ENCODE measurements around the gene CLNK.

Gene CLNK

GRCh38 chr4:10722957-10723356 is 38.4 kb upstream of the CLNK start:
- Histone ChIP-seq H3K36me3 (ENCODE audit: control insufficient read depth, insufficient read depth, low read length) (no peaks in the 10 kb centered on the region), H3K4me1 (ENCODE audit: control insufficient read depth, insufficient read depth, low read length) (no peaks in the 10 kb centered on the region), H3K9me3 (ENCODE audit: control insufficient read depth, insufficient read depth, low read depth, low read length) (no peaks in the 10 kb centered on the region), H3K9ac (ENCODE audit: low read length) (no peak overlapping the region), H3K27ac (ENCODE audit: low read depth, low read length) (no peak overlapping the region), H3K4me3 (ENCODE audit: low read depth, low read length) (no peak overlapping the region), H3K27me3 (ENCODE audit: control insufficient read depth, insufficient read depth, low read length) (no peaks in the 10 kb centered on the region)

- H3K4me1 ChIP-seq (ENCODE audit: control insufficient read depth, insufficient read depth, low read length), result no peaks in the 10 kb centered on the region
- H3K4me3 ChIP-seq (ENCODE audit: low read depth, low read length), result no peak overlapping the region
- no peaks in the 10 kb centered on the region for H3K36me3 ChIP-seq (ENCODE audit: control insufficient read depth, insufficient read depth, low read length)
- no peak overlapping the region for H3K27ac ChIP-seq (ENCODE audit: low read depth, low read length)
- no peaks in the 10 kb centered on the region for H3K9me3 ChIP-seq (ENCODE audit: control insufficient read depth, insufficient read depth, low read depth, low read length)
- H3K27me3 ChIP-seq (ENCODE audit: control insufficient read depth, insufficient read depth, low read length), result no peaks in the 10 kb centered on the region
- H3K9ac ChIP-seq (ENCODE audit: low read length), result no peak overlapping the region
These were observed 37.0 kb upstream of the CLNK start for GRCh38 chr4:10721616-10722015.

- Histone ChIP-seq H3K36me3 (ENCODE audit: control insufficient read depth, insufficient read depth, low read length) (no peaks in the 10 kb centered on the region), H3K9ac (ENCODE audit: low read length) (no peak overlapping the region), H3K27me3 (ENCODE audit: control insufficient read depth, insufficient read depth, low read length) (no peaks in the 10 kb centered on the region), H3K9me3 (ENCODE audit: control insufficient read depth, insufficient read depth, low read depth, low read length) (peaks cover 10% of the 10 kb centered on the region; the same call in 1 of the 2 replicates), H3K27ac (ENCODE audit: low read depth, low read length) (no peak overlapping the region), H3K4me1 (ENCODE audit: control insufficient read depth, insufficient read depth, low read length) (no peaks in the 10 kb centered on the region), H3K4me3 (ENCODE audit: low read depth, low read length) (no peak overlapping the region)
These were observed 31.6 kb upstream of the CLNK start for GRCh38 chr4:10716163-10716562.

GRCh38 chr4:10715696-10716095 is 31.1 kb upstream of the CLNK start:
- Histone ChIP-seq H3K4me3 (ENCODE audit: low read depth, low read length) (no peak overlapping the region), H3K27ac (ENCODE audit: low read depth, low read length) (no peak overlapping the region), H3K36me3 (ENCODE audit: control insufficient read depth, insufficient read depth, low read length) (no peaks in the 10 kb centered on the region), H3K4me1 (ENCODE audit: control insufficient read depth, insufficient read depth, low read length) (no peaks in the 10 kb centered on the region), H3K9ac (ENCODE audit: low read length) (no peak overlapping the region), H3K9me3 (ENCODE audit: control insufficient read depth, insufficient read depth, low read depth, low read length) (peaks cover 10% of the 10 kb centered on the region; the same call in 1 of the 2 replicates), H3K27me3 (ENCODE audit: control insufficient read depth, insufficient read depth, low read length) (no peaks in the 10 kb centered on the region)

- no peaks in the 10 kb centered on the region for H3K27me3 ChIP-seq (ENCODE audit: control insufficient read depth, insufficient read depth, low read length)
- peaks cover 10% of the 10 kb centered on the region; the same call in 1 of the 2 replicates for H3K9me3 ChIP-seq (ENCODE audit: control insufficient read depth, insufficient read depth, low read depth, low read length)
- no peak overlapping the region for H3K4me3 ChIP-seq (ENCODE audit: low read depth, low read length)
- H3K36me3 ChIP-seq (ENCODE audit: control insufficient read depth, insufficient read depth, low read length), result no peaks in the 10 kb centered on the region
- no peak overlapping the region for H3K27ac ChIP-seq (ENCODE audit: low read depth, low read length)
- no peak overlapping the region for H3K9ac ChIP-seq (ENCODE audit: low read length)
- H3K4me1 ChIP-seq (ENCODE audit: control insufficient read depth, insufficient read depth, low read length), result no peaks in the 10 kb centered on the region
These were observed 30.6 kb upstream of the CLNK start for GRCh38 chr4:10715135-10715534.

- H3K4me3 ChIP-seq (ENCODE audit: low read depth, low read length), result no peak overlapping the region
These were observed 29.0 kb upstream of the CLNK start for GRCh38 chr4:10713591-10713990.

GRCh38 chr4:10706236-10706635 is 21.7 kb upstream of the CLNK start:
- no peak overlapping the region for H3K27ac ChIP-seq (ENCODE audit: low read depth, low read length)
- H3K36me3 ChIP-seq (ENCODE audit: control insufficient read depth, insufficient read depth, low read length), result no peaks in the 10 kb centered on the region
- no peak overlapping the region for H3K9ac ChIP-seq (ENCODE audit: low read length)
- H3K4me3 ChIP-seq (ENCODE audit: low read depth, low read length), result no peak overlapping the region
- H3K27me3 ChIP-seq (ENCODE audit: control insufficient read depth, insufficient read depth, low read length), result no peaks in the 10 kb centered on the region
- no peaks in the 10 kb centered on the region for H3K4me1 ChIP-seq (ENCODE audit: control insufficient read depth, insufficient read depth, low read length)
- H3K9me3 ChIP-seq (ENCODE audit: control insufficient read depth, insufficient read depth, low read depth, low read length), result no peaks in the 10 kb centered on the region

More at GRCh38 chr4:10713591-10713990, 29.0 kb upstream of the CLNK start:
- H3K27ac ChIP-seq (ENCODE audit: low read depth, low read length), result no peak overlapping the region
- H3K27me3 ChIP-seq (ENCODE audit: control insufficient read depth, insufficient read depth, low read length), result no peaks in the 10 kb centered on the region
- no peaks in the 10 kb centered on the region for H3K36me3 ChIP-seq (ENCODE audit: control insufficient read depth, insufficient read depth, low read length)
- H3K9me3 ChIP-seq (ENCODE audit: control insufficient read depth, insufficient read depth, low read depth, low read length), result peaks cover 10% of the 10 kb centered on the region; the same call in 1 of the 2 replicates
- no peaks in the 10 kb centered on the region for H3K4me1 ChIP-seq (ENCODE audit: control insufficient read depth, insufficient read depth, low read length)
- no peak overlapping the region for H3K9ac ChIP-seq (ENCODE audit: low read length)

- Histone ChIP-seq H3K4me1 (ENCODE audit: control insufficient read depth, insufficient read depth, low read length) (no peaks in the 10 kb centered on the region), H3K27me3 (ENCODE audit: control insufficient read depth, insufficient read depth, low read length) (no peaks in the 10 kb centered on the region), H3K27ac (ENCODE audit: low read depth, low read length) (no peak overlapping the region), H3K36me3 (ENCODE audit: control insufficient read depth, insufficient read depth, low read length) (no peaks in the 10 kb centered on the region), H3K9ac (ENCODE audit: low read length) (no peak overlapping the region), H3K4me3 (ENCODE audit: low read depth, low read length) (no peak overlapping the region), H3K9me3 (ENCODE audit: control insufficient read depth, insufficient read depth, low read depth, low read length) (no peaks in the 10 kb centered on the region)
These were observed 19.9 kb upstream of the CLNK start for GRCh38 chr4:10704430-10704810.

GRCh38 chr4:10703766-10704429 is 19.3 kb upstream of the CLNK start:
- Histone ChIP-seq H3K4me3 (ENCODE audit: low read depth, low read length) (no peak overlapping the region), H3K4me1 (ENCODE audit: control insufficient read depth, insufficient read depth, low read length) (no peaks in the 10 kb centered on the region), H3K9ac (ENCODE audit: low read length) (no peak overlapping the region), H3K36me3 (ENCODE audit: control insufficient read depth, insufficient read depth, low read length) (no peaks in the 10 kb centered on the region), H3K9me3 (ENCODE audit: control insufficient read depth, insufficient read depth, low read depth, low read length) (no peaks in the 10 kb centered on the region), H3K27ac (ENCODE audit: low read depth, low read length) (no peak overlapping the region), H3K27me3 (ENCODE audit: control insufficient read depth, insufficient read depth, low read length) (no peaks in the 10 kb centered on the region)

- H3K4me1 ChIP-seq (ENCODE audit: control insufficient read depth, insufficient read depth, low read length), result no peaks in the 10 kb centered on the region
- H3K9me3 ChIP-seq (ENCODE audit: control insufficient read depth, insufficient read depth, low read depth, low read length), result no peaks in the 10 kb centered on the region
- no peak overlapping the region for H3K9ac ChIP-seq (ENCODE audit: low read length)
- no peaks in the 10 kb centered on the region for H3K36me3 ChIP-seq (ENCODE audit: control insufficient read depth, insufficient read depth, low read length)
- H3K4me3 ChIP-seq (ENCODE audit: low read depth, low read length), result no peak overlapping the region
- H3K27me3 ChIP-seq (ENCODE audit: control insufficient read depth, insufficient read depth, low read length), result no peaks in the 10 kb centered on the region
- no peak overlapping the region for H3K27ac ChIP-seq (ENCODE audit: low read depth, low read length)
These were observed 18.6 kb upstream of the CLNK start for GRCh38 chr4:10703156-10703555.

- Histone ChIP-seq H3K9ac (ENCODE audit: low read length) (no peak overlapping the region), H3K9me3 (ENCODE audit: control insufficient read depth, insufficient read depth, low read depth, low read length) (no peaks in the 10 kb centered on the region)
These were observed 17.3 kb upstream of the CLNK start for GRCh38 chr4:10701702-10702460.

More at GRCh38 chr4:10701702-10702460, 17.3 kb upstream of the CLNK start:
- H3K36me3 ChIP-seq (ENCODE audit: control insufficient read depth, insufficient read depth, low read length), result no peaks in the 10 kb centered on the region
- no peak overlapping the region for H3K4me3 ChIP-seq (ENCODE audit: low read depth, low read length)
- no peak overlapping the region for H3K27ac ChIP-seq (ENCODE audit: low read depth, low read length)
- H3K27me3 ChIP-seq (ENCODE audit: control insufficient read depth, insufficient read depth, low read length), result no peaks in the 10 kb centered on the region
- H3K4me1 ChIP-seq (ENCODE audit: control insufficient read depth, insufficient read depth, low read length), result no peaks in the 10 kb centered on the region

Measured in HUES6 (cell line).